Uterine smooth muscle cell (primary cell): ENCODE results near the gene XBP1. TPM values are rescaled to one million over a fixed set of nuclear protein-coding genes. Genes with fewer than 3 reads are reported as not detected.

Experiments
- total RNA-seq: library from RNA; depleted of rRNA; stranded (reverse); fragments of >200 nt; gene quantifications from 2 replicates; pipeline ENCODE4 v1.2.3, GENCODE V29; 2014

XBP1 gene
- 303 and 354 TPM in 2 replicates for total RNA-seq

DNA sequence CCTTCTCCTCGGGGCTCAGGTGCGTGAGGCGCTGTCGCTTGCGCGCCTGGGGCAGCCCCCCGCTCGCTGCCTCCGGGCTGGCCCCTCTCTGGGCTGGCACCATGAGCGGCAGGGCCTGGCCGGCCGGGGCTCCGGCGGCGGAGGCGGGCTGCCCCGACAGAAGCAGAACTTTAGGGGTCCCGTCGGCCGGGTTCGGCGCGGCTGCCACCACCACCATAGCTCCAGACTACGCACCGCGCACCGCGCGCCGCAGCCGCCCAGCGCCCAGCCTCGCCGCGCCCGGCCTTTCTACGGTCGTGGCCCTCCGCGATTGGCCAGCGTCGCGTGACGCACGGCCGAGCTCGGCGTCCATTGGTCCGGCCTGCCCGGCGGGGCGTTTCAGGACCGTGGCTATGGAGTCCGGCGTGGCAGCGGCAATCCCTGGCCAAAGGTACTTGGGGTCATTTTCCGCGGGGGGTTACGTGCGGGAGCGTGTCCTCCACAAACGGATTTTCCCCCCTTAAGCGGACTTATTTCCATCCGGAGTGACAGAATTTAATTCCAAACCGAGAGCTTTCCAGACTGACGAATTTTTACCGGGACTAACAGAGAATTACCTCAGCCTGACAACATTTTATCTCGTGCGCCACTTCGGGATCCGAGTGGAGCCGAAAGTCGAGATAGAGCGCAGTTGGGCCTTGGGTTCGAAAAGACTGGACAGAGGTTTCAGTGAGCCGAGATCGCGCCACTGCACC is at the start of gene XBP1:
TSS of gene XBP1 (minus strand) at position 262 of the 734 bp plus-strand sequence.

GRCh38 chr22:28772633-28773460 is 27.5 kb downstream of the XBP1 start, which contains the start of gene CCDC117:
Gene CCDC117 (plus strand): TSS chr22:28772695. CDS start chr22:28772850, 155 bp downstream.

Other genes starting within 250 kb of the XBP1 start
- gene TTC28, start 120.7 kb downstream of the XBP1 start, total RNA-seq: 21.8 and 31.4 TPM in 2 replicates
- gene CHEK2, start 58.7 kb downstream of the XBP1 start, total RNA-seq: 20.6 and 30.1 TPM in 2 replicates
- 18.1 and 18.8 TPM in 2 replicates for gene HSCB, start 58.5 kb downstream of the XBP1 start, total RNA-seq
- gene CCDC117, start 27.9 kb downstream of the XBP1 start, total RNA-seq: 15.2 and 15.9 TPM in 2 replicates
- 4.8 and 5.1 TPM in 2 replicates for gene ZNRF3, start 83.0 kb upstream of the XBP1 start, total RNA-seq